GM21576 (cell line): ENCODE measurements around the gene MAS1L.

Source experiments
- ATAC-seq: cut with Tn5 transposase; IDR thresholded peaks from one replicate; pipeline ENCODE4 v1.9.1; 2021; ENCODE audit warnings: mild to moderate bottlenecking, moderate library complexity; ENCODE audit not compliant: unreplicated experiment

Gene MAS1L, protein sequence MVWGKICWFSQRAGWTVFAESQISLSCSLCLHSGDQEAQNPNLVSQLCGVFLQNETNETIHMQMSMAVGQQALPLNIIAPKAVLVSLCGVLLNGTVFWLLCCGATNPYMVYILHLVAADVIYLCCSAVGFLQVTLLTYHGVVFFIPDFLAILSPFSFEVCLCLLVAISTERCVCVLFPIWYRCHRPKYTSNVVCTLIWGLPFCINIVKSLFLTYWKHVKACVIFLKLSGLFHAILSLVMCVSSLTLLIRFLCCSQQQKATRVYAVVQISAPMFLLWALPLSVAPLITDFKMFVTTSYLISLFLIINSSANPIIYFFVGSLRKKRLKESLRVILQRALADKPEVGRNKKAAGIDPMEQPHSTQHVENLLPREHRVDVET

GRCh38 chr6:29487660-29488059 is at the start of gene MAS1L:
Gene MAS1L, minus strand, starts transcription at chr6:29487956. Its CDS starts 54 bp downstream, at chr6:29487902.
- ATAC-seq: no peak

DNA sequence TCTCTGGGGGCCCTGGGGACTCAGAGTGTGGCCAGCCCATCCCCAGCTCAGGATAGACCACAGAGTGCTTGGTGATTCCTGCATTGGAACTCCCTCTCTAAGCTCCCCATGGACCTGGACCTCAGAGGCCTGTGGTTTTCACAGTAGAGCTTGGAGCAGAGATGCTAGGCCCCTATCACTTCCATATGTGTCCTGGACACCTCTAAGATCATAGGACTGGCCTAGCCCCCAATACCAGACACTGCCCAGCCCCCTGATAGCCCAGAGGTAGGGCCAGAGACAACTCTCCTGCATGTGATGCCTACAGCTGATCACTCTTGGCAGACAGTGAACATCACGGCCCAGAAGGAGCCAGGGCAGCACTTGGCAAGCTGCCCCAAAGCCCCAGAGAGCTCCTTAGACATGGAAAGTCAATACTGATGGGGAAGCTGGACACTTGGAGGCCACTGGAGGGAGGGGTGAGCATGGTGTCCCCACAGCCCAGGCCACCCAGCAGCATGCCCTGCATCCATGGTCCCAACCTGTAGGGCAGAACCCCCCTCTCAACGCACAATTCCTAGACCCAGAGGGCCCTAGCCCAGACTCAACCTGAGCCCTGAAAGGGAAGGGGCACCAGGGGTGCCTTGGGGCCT is 44.7 kb upstream of the MAS1L start:
- ATAC-seq: no peak

DNA sequence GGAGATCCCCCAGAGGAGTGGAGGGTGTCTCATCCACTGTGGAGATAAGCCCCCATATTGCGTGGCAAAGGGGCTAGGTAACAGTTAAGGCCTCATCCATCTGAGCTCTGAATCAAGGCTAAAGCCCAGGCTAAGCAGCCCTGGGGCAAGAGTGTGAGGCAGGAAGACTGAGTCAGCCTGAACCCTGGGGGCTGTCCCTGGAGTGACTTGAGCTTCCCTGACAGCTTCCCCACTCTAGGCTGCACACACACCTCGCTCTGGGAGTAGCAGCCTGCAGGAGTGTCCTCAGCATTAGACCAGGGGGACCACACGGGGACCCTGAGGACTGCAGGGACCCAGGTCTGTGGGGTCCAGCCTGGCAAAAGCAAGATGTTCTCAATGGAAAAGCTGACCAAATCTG is 43.9 kb upstream of the MAS1L start:
- ATAC-seq: peak; percentile 54

GRCh38 chr6:29530671-29531310 is 43.0 kb upstream of the MAS1L start:
- no peak for ATAC-seq

DNA sequence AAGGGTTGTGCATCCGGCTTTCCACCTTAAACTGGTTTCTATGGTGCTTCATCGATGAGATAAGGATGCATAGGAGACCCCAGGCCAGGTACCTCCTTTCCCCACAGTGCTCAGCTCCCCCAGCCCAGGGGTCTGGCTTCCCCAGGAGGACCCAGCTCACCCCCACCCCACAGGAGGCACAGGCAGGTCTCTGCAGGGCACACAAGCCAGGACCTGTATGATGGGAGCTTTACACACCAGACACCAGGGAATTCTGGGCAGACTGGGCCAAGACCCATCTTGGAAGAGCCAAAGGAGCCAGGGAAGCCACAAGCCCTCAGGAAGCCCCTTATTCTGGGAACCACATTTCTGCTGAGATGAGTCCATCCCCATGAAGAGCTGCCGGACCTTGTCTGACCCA is 42.2 kb upstream of the MAS1L start:
- ATAC-seq: no peak

DNA sequence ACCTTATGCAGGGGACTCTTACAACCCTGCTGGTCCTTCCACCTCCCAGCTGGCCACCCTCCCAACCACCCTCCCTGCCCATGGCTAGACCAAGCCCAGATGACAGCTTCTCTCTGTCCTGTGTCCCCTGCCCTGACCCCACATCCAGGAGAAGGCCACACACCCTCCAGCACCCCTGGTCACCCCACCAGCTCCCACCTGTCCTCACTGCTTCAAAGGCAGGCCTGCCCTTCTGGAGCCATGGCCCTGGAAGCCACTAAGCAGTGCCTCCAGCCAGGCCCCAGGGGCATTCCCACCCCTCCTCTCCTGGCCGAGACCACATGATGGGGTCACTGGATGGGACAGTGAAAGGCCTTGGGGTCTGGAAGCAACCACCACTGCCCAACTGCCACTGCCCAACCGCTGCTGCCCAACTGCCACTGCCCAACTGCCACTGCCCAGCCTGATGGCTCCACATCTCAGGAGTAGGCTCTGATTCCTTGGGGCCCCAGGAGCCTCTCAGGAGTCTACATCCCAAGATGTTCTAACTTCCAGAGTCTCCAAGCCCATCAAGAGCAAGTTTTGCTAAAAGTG is 41.3 kb upstream of the MAS1L start:
- ATAC-seq: no peak

- ATAC-seq: no peak
These were observed 40.7 kb upstream of the MAS1L start for GRCh38 chr6:29528300-29528931.

GRCh38 chr6:29527564-29527963 is 39.8 kb upstream of the MAS1L start:
- no peak for ATAC-seq

DNA sequence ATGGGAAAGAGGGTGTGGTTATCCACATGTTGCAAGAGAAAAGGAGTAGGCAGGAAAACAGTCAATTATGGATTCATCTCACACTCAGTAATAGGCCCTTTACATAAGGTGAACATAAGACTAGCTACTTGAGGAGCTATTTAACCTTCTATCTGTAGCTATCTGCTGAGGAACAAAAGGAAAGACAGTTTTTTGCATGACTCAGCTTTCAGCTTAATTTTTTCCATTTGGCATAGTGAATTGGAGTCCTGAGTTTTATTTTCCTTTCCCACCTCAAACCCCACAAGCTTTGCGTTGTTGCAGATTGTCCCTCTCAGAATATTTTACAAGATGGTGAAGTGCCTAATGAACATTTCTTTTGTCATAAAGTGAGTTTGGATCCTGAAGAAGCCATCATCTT is 39.4 kb upstream of the MAS1L start:
- ATAC-seq: no peak

DNA sequence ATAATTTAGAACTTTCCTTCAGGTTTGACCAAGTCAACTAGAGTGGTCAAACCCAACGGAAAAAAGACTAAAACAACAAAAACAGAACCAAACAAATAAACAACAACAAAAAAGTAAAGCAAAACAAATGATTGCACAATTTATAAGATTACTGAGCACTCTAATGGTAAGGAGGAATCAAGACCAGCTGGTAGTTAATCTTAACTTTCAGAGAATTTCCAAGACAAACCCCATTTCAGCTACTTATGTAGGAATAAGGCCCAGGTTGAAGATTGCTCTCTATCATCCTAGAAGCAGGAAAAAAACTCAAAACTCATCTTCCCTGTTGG is 37.5 kb upstream of the MAS1L start:
- ATAC-seq: no peak

DNA sequence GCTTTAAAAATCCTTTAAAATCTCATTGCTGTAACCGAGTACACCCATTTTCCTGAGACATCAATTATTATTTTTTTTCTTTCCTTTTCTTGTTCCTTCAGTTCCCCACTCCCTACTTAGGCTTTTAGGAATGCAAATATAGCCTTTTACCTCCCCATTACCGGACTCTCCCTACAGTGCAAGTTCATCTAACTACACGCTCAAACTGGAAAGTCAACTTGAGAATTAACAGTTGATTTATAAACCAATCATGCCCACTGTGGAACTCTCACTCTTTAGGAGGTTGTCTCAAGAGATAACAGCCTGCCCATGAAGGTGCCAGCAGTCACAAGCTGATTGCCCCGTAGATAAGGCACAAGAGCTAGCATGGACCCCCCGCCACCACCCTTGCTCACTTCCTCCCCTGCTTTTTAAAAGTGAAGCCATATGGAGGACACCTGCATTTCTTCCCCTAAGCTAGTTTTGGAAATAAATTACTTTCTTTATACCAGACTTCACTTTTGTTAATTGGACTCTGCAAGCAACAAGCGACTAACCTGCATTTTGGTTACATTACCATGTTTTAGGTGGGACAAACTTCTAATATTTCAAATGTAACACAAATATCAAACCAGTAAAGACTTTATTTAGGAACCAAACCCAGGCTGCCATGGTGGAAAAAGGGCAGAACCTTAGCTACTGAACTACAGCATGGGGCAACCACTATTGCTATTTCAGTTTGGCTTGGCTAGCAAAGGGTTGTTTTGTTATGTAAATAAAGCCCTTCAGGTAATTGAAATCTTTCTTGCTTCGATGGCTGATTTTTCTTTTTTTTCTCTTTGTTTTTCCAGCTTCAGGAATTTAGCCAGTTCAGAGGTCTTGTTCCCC is 36.9 kb upstream of the MAS1L start:
- ATAC-seq: no peak

DNA sequence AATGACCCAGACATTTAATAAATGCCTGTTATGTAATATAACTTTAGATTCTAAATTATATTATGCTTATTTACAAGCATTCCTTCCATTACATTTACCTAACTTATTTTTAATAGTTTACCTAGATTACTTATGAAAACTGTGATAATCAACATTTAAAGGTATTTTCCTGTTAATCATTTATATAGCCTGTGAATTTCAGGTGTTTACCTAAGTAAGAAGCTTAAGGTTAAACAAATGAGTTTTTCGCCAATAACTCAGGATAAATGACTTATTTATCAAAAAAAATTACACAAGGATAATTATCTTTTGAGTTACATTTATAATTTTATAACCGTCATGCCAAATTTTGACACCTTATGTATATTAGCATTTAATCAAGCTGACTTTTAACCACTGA is 36.3 kb upstream of the MAS1L start:
- ATAC-seq: no peak

DNA sequence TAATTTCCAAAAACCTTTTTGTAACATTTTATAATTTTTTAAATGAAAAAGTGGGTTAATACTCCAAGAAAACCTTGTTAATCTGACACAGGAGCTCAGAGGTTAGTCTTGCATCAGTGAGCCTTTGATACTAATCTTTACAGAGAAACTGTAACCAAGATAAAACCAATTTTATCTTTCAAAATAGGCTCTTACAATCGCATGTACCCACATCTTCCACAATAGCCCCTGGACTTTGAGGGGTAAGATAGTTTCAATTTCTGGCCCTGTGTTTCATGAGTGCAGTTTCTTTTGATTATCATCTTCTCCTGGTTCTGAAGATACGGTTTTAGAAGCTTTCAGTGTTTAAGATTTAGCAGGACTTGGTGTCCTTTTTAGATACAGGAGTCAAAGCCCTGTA is 34.5 kb upstream of the MAS1L start:
- no peak for ATAC-seq

DNA sequence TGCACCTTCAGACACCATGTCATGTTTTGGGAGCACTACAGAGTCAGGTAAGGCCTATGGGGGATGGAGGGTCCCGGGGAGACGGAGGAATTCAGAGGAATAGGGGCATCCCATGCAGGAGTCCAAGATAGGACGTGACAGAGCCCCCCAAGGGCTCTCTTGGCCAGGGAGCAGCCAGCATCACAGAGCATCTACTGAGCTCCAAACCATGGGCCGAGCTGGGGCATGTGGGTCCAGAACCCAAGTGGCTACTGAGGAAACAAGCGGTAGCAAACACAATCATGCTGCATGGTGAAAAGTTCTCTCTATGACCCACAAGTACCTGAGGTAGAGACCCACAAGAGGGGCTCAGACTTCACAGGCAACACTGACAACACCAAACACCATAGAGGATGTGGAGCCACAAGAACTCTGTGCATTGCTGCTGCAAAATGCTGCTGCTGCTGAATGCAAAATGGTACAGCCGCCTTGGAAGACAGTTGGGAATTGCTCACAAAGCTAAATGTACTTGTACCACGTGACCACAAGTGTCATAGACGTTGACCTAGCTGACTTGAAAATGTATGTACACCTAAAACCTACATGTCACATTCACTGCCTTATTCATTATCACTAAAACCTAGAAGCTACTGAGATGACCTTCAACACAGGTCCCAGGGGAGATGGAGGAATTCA is 33.4 kb upstream of the MAS1L start:
- no peak for ATAC-seq

DNA sequence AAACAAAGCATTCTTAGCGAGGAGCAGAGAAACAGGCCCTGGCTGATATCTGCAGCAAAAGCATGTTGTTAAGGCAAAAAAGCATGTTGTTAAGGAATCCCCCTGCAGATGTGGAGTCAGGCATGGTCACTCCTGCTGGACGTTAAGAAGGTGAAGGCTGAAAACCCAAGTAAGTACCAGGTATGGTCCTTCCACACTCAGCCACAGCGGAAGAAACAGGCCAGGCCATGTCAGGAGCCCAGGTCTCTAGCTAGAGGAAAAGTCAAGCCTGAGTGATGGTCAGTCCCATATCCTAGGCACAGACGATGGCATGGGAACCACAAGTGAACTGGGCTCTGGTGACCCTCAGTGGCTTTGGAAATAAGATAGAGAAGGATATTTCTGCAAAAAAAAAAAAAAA is 32.5 kb upstream of the MAS1L start:
- no peak for ATAC-seq

DNA sequence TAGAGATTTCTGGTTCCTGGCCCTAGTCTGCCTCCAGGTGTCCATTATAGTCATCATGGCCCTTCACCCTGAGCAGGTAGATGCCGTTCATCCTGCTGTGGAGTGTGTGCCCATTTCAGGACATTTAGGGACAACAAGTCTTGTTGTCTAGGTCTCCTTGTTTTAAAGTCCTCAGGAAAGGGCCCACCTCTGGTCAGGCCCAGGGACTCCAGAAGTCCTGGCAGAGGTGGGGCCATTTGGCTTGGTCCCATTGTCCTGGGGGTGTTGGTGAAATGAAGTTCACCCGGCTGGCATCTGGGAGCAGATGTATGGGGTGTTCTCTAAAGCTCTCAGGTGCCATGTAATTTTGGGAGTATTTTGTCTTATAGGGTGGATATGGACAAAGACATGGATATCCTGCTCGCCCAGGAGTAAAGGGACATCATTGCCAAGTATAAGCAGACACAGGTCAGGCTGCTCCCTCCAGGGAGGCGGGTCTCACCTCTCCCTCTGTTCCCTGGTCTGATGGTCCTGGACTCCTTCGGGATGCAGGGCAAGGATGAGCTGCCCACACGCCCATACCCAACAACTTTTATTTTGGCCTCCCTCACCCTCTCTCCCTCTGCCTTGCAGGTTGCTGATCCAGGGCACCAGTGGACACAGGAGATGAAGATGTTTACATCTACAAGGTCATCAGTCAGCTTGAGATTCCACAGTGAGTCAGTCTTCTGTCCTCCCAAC is 31.7 kb upstream of the MAS1L start:
- no peak for ATAC-seq

GRCh38 chr6:29517728-29518440 is 30.1 kb upstream of the MAS1L start:
- no peak for ATAC-seq

DNA sequence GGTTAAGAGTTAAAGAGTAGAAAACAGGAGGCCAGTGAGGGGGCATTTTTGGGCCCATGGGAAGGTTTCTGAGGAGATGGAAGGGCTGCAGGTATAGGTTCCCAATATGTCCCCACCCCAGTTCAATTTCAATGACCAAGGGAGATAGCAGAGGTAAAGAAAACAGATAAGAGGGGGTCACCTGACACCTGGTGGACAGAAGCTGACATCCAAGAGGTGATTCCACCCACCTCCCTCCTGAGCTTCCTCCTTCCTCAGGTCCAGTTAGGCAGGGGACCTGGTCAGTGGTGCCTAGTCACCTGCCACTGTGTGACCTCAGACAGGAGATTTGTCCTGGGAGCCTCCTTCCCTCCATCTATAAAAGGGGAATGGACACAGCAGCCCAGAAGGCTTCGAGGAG is 29.5 kb upstream of the MAS1L start:
- no peak for ATAC-seq

GRCh38 chr6:29516108-29516507 is 28.4 kb upstream of the MAS1L start:
- ATAC-seq: no peak
